Activated B cell treated with CpG ODN at 0.5 μM for 24 hours (primary cell): ENCODE measurements around the gene PHACTR1. TPM values are rescaled to one million over a fixed set of nuclear protein-coding genes. Genes with fewer than 3 reads are reported as not detected.

Experiments used
- ATAC-seq: fragments of 200-7000 bp; cut with Tn5 transposase; one replicate; pipeline ENCODE4 v1.10.0; 2021; ENCODE audit warnings: low read depth, mild to moderate bottlenecking, moderate library complexity
- CTCF ChIA-PET: fragments of 350-600 bp; sonication (Branson Sonifier 250); formaldehyde crosslinking; loops from one replicate; lab custom pipeline; 2021; ENCODE audit warnings: antibody characterized with exemption; lab: Charles Lee
- POLR2A ChIA-PET: fragments of 350-600 bp; sonication (Branson Sonifier 250); formaldehyde crosslinking; loops from one replicate; lab custom pipeline; 2021; ENCODE audit warnings: antibody characterized with exemption; lab: Charles Lee
- DNase-seq: peaks from one replicate; pipeline ENCODE4 v3.0.0; 2022
- H3K27ac Mint-ChIP-seq: one replicate; pipeline ENCODE4 v1.8.0; 2020; ENCODE audit warnings: mixed read lengths
- H3K27me3 Mint-ChIP-seq: one replicate; pipeline ENCODE4 v1.8.0; 2021; ENCODE audit warnings: mixed read lengths
- H3K36me3 Mint-ChIP-seq: one replicate; pipeline ENCODE4 v1.8.0; 2021; ENCODE audit warnings: low read depth, mixed read lengths
- H3K4me1 Mint-ChIP-seq: one replicate; pipeline ENCODE4 v1.8.0; 2021; ENCODE audit warnings: mixed read lengths
- H3K4me3 Mint-ChIP-seq: one replicate; pipeline ENCODE4 v1.8.0; 2020; ENCODE audit warnings: mild to moderate bottlenecking, mixed read lengths
- H3K9me3 Mint-ChIP-seq: one replicate; pipeline ENCODE4 v1.8.0; 2020; ENCODE audit warnings: mixed read lengths
- CTCF ChIP-seq: fragments of 200-600 bp; IDR thresholded peaks from one replicate; pipeline ENCODE4 v1.8.0; 2022; ENCODE audit warnings: antibody characterized with exemption, mild to moderate bottlenecking
- intact Hi-C: fragments of 100-400 bp; cut with micrococcal nuclease; formaldehyde crosslinking; loops from one replicate; pipeline ENCODE4 v1.15.1; 2024
- total RNA-seq: library from RNA; stranded (reverse); gene quantifications from 2 replicates; pipeline ENCODE4 v1.2.3, GENCODE V29; 2022

Gene PHACTR1
- total RNA-seq, 1 donor from 2014 or later = 115 TPM

GRCh38 chr6:13113981-13114593 is 397.5 kb downstream of the PHACTR1 start:
- no peak for ATAC-seq
- CTCF ChIA-PET = no interaction called here
- H3K27me3 Mint-ChIP-seq = peaks cover 13% of the 10 kb centered on the region

GRCh38 chr6:13116155-13116554 is 399.6 kb downstream of the PHACTR1 start:
- intact Hi-C loops = no loop called here
- ChIA-PET CTCF (no interaction called here), POLR2A (no interaction called here)
- Mint-ChIP-seq H3K36me3 (no peaks in the 10 kb centered on the region), H3K27ac (no peak overlapping the region), H3K27me3 (peaks cover 20% of the 10 kb centered on the region), H3K9me3 (no peaks in the 10 kb centered on the region), H3K4me3 (no peak overlapping the region), H3K4me1 (peaks cover 7% of the 10 kb centered on the region)
- ATAC-seq (no peak), DNase-seq (no peak)
- no peak for TF ChIP-seq CTCF

More at GRCh38 chr6:13113981-13114593, 397.5 kb downstream of the PHACTR1 start:
- no peak overlapping the region for H3K27ac Mint-ChIP-seq
- peaks cover 7% of the 10 kb centered on the region for H3K4me1 Mint-ChIP-seq
- DNase-seq = no peak
- intact Hi-C loops = no loop called here
- POLR2A ChIA-PET = no interaction called here
- no peaks in the 10 kb centered on the region for H3K36me3 Mint-ChIP-seq
- peaks cover 10% of the 10 kb centered on the region for H3K9me3 Mint-ChIP-seq
- H3K4me3 Mint-ChIP-seq = no peak overlapping the region
- no peak for TF ChIP-seq CTCF

GRCh38 chr6:13117570-13117969 is 401.0 kb downstream of the PHACTR1 start:
- no peak for ATAC-seq
- no peak for DNase-seq
- H3K27me3 Mint-ChIP-seq = peaks cover 22% of the 10 kb centered on the region
- no peaks in the 10 kb centered on the region for H3K36me3 Mint-ChIP-seq
- intact Hi-C loops = no loop called here
- POLR2A ChIA-PET = no interaction called here
- peaks cover 7% of the 10 kb centered on the region for H3K4me1 Mint-ChIP-seq
- TF ChIP-seq CTCF = no peak
- no peaks in the 10 kb centered on the region for H3K9me3 Mint-ChIP-seq
- no peak overlapping the region for H3K27ac Mint-ChIP-seq
- CTCF ChIA-PET = no interaction called here
- no peak overlapping the region for H3K4me3 Mint-ChIP-seq

GRCh38 chr6:13119549-13119948 is 403.0 kb downstream of the PHACTR1 start:
- no peak for ATAC-seq
- intact Hi-C loops = no loop called here
- H3K27ac Mint-ChIP-seq = no peak overlapping the region
- no peaks in the 10 kb centered on the region for H3K36me3 Mint-ChIP-seq
- peaks cover 7% of the 10 kb centered on the region for H3K4me1 Mint-ChIP-seq
- POLR2A ChIA-PET = no interaction called here
- no peak overlapping the region for H3K4me3 Mint-ChIP-seq
- H3K9me3 Mint-ChIP-seq = no peaks in the 10 kb centered on the region
- peaks cover 16% of the 10 kb centered on the region for H3K27me3 Mint-ChIP-seq
- no peak for TF ChIP-seq CTCF
- CTCF ChIA-PET = no interaction called here
- no peak for DNase-seq

- ATAC-seq = no peak
- ChIA-PET CTCF (no interaction called here), POLR2A (no interaction called here)
- intact Hi-C loops = no loop called here
- DNase-seq = no peak
- Mint-ChIP-seq H3K4me3 (no peak overlapping the region), H3K4me1 (peaks cover 7% of the 10 kb centered on the region), H3K36me3 (no peaks in the 10 kb centered on the region), H3K9me3 (no peaks in the 10 kb centered on the region), H3K27me3 (peaks cover 12% of the 10 kb centered on the region), H3K27ac (no peak overlapping the region)
- no peak for TF ChIP-seq CTCF
Observed at GRCh38 chr6:13120483-13121482, 404.2 kb downstream of the PHACTR1 start.
